PC-3 (cell line): ENCODE measurements around the gene R3HDM2.

ENCODE experiments used
- EZH2 ChIP-seq: fragments of 300-600 bp; sonication (generic); IDR thresholded peaks from one replicate; pipeline ENCODE4 v1.6.1; 2017; ENCODE audit warnings: antibody characterized with exemption, mild to moderate bottlenecking, low read length; ENCODE audit not compliant: unreplicated experiment
- EZH2phosphoT487 ChIP-seq: fragments of 300-600 bp; sonication (generic); IDR thresholded peaks from 2 replicates; pipeline ENCODE4 v1.6.1; 2018; ENCODE audit warnings: mild to moderate bottlenecking, antibody characterized with exemption, low read length, borderline replicate concordance
- TF ChIP-seq, protein P1 (sequence below): fragments of 300-600 bp; sonication (generic); conservative IDR thresholded peaks from 2 replicates; pipeline ENCODE4 v1.5.1; 2017; ENCODE audit warnings: antibody characterized with exemption, low read depth, mild to moderate bottlenecking, low read length

DNA sequence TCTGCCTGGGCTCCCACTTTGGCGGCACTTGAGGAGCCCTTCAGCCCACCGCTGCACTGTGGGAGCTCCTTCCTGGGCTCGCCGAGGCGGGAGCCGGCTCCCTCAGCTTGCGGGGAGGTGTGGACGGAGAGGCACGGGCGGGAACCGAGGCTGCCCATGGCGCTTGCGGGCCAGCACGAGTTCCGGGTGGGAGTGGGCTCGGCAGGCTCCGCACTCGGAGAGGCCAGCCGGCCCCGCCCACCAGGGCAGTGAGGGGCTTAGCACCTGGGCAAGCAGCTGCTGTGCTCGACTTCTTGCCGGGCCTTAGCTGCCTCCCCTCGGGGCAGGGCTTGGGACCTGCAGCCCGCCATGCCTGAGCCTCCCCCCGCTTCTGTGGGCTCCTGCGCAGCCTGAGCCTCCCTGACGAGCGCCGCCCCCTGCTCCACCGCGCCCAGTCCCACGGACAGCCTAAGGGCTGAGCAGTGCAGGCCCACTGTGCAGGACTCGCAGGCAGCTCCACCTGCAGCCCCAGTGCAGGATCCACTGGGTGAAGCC lies 44.6 kb downstream of the R3HDM2 start:
- no peak for TF ChIP-seq EZH2phosphoT487
- TF ChIP-seq, protein P1, sequence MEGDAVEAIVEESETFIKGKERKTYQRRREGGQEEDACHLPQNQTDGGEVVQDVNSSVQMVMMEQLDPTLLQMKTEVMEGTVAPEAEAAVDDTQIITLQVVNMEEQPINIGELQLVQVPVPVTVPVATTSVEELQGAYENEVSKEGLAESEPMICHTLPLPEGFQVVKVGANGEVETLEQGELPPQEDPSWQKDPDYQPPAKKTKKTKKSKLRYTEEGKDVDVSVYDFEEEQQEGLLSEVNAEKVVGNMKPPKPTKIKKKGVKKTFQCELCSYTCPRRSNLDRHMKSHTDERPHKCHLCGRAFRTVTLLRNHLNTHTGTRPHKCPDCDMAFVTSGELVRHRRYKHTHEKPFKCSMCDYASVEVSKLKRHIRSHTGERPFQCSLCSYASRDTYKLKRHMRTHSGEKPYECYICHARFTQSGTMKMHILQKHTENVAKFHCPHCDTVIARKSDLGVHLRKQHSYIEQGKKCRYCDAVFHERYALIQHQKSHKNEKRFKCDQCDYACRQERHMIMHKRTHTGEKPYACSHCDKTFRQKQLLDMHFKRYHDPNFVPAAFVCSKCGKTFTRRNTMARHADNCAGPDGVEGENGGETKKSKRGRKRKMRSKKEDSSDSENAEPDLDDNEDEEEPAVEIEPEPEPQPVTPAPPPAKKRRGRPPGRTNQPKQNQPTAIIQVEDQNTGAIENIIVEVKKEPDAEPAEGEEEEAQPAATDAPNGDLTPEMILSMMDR, result no peak
- no peak for TF ChIP-seq EZH2
